SK-N-SH treated with all-trans-retinoic acid at 6 μM for 48 hours (cell line): ENCODE measurements around the gene DERA.
"Not testable (repeated sequence)": the region's sequence is repeated elsewhere in the genome, so short reads cannot be mapped to it uniquely, and the experiment has no call there.

Experiments
- ATAC-seq: fragments of 200-7000 bp; cut with Tn5 transposase; 3 replicates; pipeline ENCODE4 v1.9.1; 2020; ENCODE audit warnings: mild to moderate bottlenecking, moderate library complexity
- ARNTL ChIP-seq: fragments of 450-650 bp; formaldehyde crosslinking; IDR thresholded peaks from 2 replicates; pipeline ENCODE4 v1.5.0; 2020; ENCODE audit warnings: low read depth, mild to moderate bottlenecking, moderate library complexity, borderline replicate concordance
- CREB5 ChIP-seq: fragments of 250-450 bp; sonication (Bioruptor Pico); IDR thresholded peaks from 2 replicates; pipeline ENCODE4 v1.5.1; 2020; ENCODE audit warnings: low read depth, mild to moderate bottlenecking, moderate library complexity
- CSDC2 ChIP-seq: fragments of 250-450 bp; sonication (Bioruptor Pico); IDR thresholded peaks from 2 replicates; pipeline ENCODE4 v1.5.0; 2020; ENCODE audit warnings: mild to moderate bottlenecking, moderate library complexity
- CSRNP3 ChIP-seq: fragments of 250-450 bp; sonication (Bioruptor Pico); IDR thresholded peaks from 2 replicates; pipeline ENCODE4 v1.5.1; 2021; ENCODE audit warnings: mild to moderate bottlenecking, moderate library complexity
- ESRRG ChIP-seq: fragments of 250-450 bp; sonication (Bioruptor Pico); IDR thresholded peaks from 2 replicates; pipeline ENCODE4 v1.6.1; 2021; ENCODE audit warnings: mild to moderate bottlenecking
- GLIS3 ChIP-seq: fragments of 250-450 bp; sonication (Bioruptor Pico); IDR thresholded peaks from 2 replicates; pipeline ENCODE4 v1.5.0; 2020; ENCODE audit warnings: mild to moderate bottlenecking, moderate library complexity
- ISL1 ChIP-seq: fragments of 250-450 bp; sonication (Bioruptor Pico); IDR thresholded peaks from 2 replicates; pipeline ENCODE4 v2.1.2; 2022; ENCODE audit warnings: mild to moderate bottlenecking, moderate library complexity
- POU6F1 ChIP-seq: fragments of 250-450 bp; sonication (Bioruptor Pico); IDR thresholded peaks from 2 replicates; pipeline ENCODE4 v1.8.0; 2021; ENCODE audit warnings: low read depth, mild to moderate bottlenecking, moderate library complexity, borderline replicate concordance
- RARB ChIP-seq: fragments of 250-450 bp; sonication (Bioruptor Pico); IDR thresholded peaks from 2 replicates; pipeline ENCODE4 v1.8.0; 2021; ENCODE audit warnings: mild to moderate bottlenecking, moderate library complexity
- SNAI2 ChIP-seq: fragments of 250-450 bp; sonication (Bioruptor Pico); IDR thresholded peaks from 2 replicates; pipeline ENCODE4 v1.5.0; 2020; ENCODE audit warnings: mild to moderate bottlenecking, moderate library complexity
- TCF4 ChIP-seq: fragments of 250-450 bp; sonication (Bioruptor Pico); IDR thresholded peaks from 2 replicates; pipeline ENCODE4 v1.8.0; 2021; ENCODE audit warnings: mild to moderate bottlenecking, moderate library complexity, borderline replicate concordance
- TOX ChIP-seq: fragments of 250-450 bp; sonication (Bioruptor Pico); IDR thresholded peaks from 2 replicates; pipeline ENCODE4 v1.8.0; 2021; ENCODE audit warnings: mild to moderate bottlenecking, moderate library complexity, borderline replicate concordance
- TSHZ2 ChIP-seq: fragments of 250-450 bp; sonication (Bioruptor Pico); IDR thresholded peaks from 2 replicates; pipeline ENCODE4 v1.5.0; 2020; ENCODE audit warnings: mild to moderate bottlenecking, moderate library complexity
- ZC3H10 ChIP-seq: fragments of 250-450 bp; sonication (Bioruptor Pico); IDR thresholded peaks from 2 replicates; pipeline ENCODE4 v1.5.1; 2021; ENCODE audit warnings: mild to moderate bottlenecking, moderate library complexity
- ZFP3 ChIP-seq: fragments of 250-450 bp; sonication (Bioruptor Pico); IDR thresholded peaks from 2 replicates; pipeline ENCODE4 v1.5.0; 2020; ENCODE audit warnings: mild to moderate bottlenecking, moderate library complexity
- ZFP30 ChIP-seq: fragments of 450-650 bp; formaldehyde crosslinking; IDR thresholded peaks from 2 replicates; pipeline ENCODE4 v1.5.0; 2022; ENCODE audit warnings: mild to moderate bottlenecking, moderate library complexity
- ZNF8 ChIP-seq: fragments of 450-650 bp; formaldehyde crosslinking; IDR thresholded peaks from 2 replicates; pipeline ENCODE4 v1.5.0; 2020; ENCODE audit warnings: mild to moderate bottlenecking, moderate library complexity

Gene DERA

GRCh38 chr12:16046266-16046665 is 135.1 kb downstream of the DERA start:
- TF ChIP-seq TCF4 (CRISPR knock-in tag) = no peak
- no peak for ATAC-seq

- no peak for ATAC-seq
- TF ChIP-seq ARNTL (CRISPR knock-in tag) (no peak), CSRNP3 (no peak), TOX (CRISPR knock-in tag) (no peak)
These were observed 137.4 kb downstream of the DERA start for GRCh38 chr12:16048511-16048910.

GRCh38 chr12:16056910-16057309 is 145.8 kb downstream of the DERA start:
- ATAC-seq = no peak

GRCh38 chr12:16057351-16057751 is 146.2 kb downstream of the DERA start:
- ATAC-seq = not testable (repeated sequence)

More at GRCh38 chr12:16056910-16057309, 145.8 kb downstream of the DERA start:
- no peak for TF ChIP-seq RARB (CRISPR knock-in tag)
- no peak for TF ChIP-seq TOX (CRISPR knock-in tag)
- no peak for TF ChIP-seq ZFP3 (CRISPR knock-in tag)
- TF ChIP-seq ZFP30 (CRISPR knock-in tag) = no peak
- no peak for TF ChIP-seq POU6F1 (CRISPR knock-in tag)
- TF ChIP-seq TSHZ2 (CRISPR knock-in tag) = no peak
- no peak for TF ChIP-seq ISL1 (CRISPR knock-in tag)
- TF ChIP-seq CSDC2 = no peak
- no peak for TF ChIP-seq CREB5 (CRISPR knock-in tag)
- no peak for TF ChIP-seq CSRNP3
- no peak for TF ChIP-seq ARNTL (CRISPR knock-in tag)
- TF ChIP-seq ESRRG (CRISPR knock-in tag) = no peak
- no peak for TF ChIP-seq SNAI2 (CRISPR knock-in tag)

- TF ChIP-seq ESRRG (CRISPR knock-in tag) (no peak), ZFP30 (CRISPR knock-in tag) (no peak), POU6F1 (CRISPR knock-in tag) (no peak), ZC3H10 (CRISPR knock-in tag) (no peak), SNAI2 (CRISPR knock-in tag) (no peak), ZNF8 (CRISPR knock-in tag) (no peak), GLIS3 (no peak), ZFP3 (CRISPR knock-in tag) (no peak), ARNTL (CRISPR knock-in tag) (no peak), TSHZ2 (CRISPR knock-in tag) (no peak)
- no peak for ATAC-seq
These were observed 151.5 kb downstream of the DERA start for GRCh38 chr12:16062611-16063010.
